Measurements from ENCODE around the gene CCDC15.
"Not testable (repeated sequence)": the region's sequence is repeated elsewhere in the genome, so short reads cannot be mapped to it uniquely, and the experiment has no call there.

CCDC15 gene

DNA sequence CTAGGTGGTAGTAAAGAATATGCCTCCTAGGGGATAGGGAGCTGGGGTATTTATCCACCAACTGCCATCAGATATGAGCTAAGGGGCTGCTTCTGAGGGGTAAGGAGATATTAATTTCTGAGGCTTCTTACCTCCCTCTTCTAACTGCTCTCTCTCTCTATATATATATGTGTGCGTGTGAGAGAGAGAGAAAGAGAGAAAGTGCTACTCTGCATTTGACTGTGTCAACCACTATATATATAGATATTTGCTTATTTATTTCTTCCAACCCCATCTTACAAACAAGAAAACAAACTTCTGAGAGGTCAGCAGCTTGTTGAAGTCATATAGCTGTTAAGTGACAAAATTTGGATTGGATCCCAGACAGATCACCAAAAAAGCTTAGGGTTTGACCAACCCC, 12.3 kb upstream of the CCDC15 start:
- DNase-seq (ENCODE audit: low read depth in 2 of 2) = no peak

DNA sequence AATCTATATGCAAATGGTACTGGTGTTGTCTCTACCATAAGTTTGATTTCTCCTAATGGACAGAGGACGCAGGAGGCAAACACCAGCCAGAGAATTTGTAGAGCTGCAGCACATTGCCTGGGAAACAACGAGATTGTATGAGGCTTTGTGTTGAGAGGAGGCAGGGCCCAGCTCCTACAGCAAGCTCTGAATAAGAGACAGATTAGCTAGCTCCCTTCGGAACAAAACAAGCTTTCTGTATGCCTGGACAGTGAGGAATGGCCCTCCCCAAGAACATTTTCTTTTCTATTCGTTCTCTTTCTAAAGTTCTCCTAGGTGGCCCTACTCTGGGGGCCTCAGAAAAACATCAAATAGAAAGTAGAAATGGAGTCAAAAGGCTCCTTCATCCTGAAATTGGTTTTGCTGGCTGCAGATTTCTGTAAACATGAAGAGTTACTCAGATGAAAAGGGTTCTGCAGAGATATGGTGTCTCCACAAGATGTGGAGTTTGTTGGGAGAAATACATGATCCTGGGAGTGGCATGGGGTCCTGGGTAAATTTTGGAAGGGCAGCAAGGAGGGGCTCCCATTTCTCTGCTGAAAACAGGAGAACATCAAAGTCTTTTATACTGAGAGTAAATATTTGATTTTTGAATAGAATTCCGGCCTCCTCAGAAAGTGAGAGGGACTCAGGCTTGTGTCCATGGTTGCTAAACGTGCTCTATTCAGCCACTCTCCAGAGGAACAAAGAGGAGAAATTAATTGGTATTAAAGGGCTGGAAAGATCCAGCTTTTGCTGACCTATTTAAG, 11.3 kb upstream of the CCDC15 start:
- DNase-seq (ENCODE audit: low read depth in 2 of 2) = no peak

DNA sequence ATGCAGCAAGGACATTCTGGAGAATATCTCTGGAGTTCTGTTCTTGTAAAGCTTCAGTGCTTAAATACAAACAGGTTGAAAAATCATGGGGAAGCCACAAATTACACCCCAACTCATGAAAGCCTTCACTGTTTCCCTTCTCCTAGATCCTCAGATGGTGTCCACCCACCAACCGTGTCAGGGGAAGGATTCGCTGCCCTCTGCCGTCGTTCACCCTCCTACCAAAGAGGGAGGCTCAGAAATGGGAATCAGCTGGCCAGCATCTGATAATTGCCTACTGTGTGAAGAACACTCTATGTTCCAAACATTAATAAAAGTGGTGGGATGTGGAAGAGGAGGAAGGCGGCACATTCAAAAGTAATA, 10.8 kb upstream of the CCDC15 start:
- no peak for DNase-seq (ENCODE audit: low read depth in 2 of 2)

DNA sequence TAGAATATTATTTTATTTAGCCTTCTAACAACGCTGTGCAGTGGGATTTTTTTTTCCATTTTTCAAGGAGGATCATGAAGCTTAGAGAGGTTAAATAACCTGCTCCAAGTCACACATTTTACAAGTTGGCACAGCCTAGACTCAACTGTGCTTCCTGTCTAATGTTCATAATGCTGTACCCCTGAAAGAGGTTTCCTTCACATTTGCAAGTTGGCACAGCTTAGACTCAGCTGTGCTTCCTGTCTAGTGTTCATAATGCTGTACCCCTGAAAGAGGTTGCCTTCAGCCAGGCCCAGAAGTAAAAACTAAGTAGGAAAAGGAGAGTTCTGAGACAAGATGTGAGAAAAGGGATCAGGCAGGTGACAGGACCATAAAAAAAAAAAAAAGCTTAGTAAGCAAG, 10.3 kb upstream of the CCDC15 start:
- DNase-seq (ENCODE audit: low read depth in 2 of 2) = no peak

DNA sequence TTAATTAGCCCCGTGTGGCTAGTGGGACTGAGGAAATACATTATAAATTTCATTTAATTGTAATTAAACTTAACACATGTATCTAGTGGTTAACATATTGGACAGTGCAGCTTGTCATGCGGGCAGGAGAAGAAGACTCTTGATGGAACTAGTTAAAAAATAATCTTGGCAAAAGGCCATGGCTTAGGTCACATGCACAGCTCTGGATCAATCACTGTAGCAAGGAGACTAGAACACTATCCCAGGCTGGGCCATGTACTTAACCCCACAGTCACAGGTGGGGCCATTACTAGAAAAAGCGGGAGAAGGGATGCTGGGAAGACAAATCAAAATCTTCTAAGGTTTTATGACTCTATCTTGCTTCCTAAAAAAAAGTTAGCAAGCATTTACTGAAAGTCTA, 9.4 kb upstream of the CCDC15 start:
- DNase-seq (ENCODE audit: low read depth in 2 of 2) = no peak

DNA sequence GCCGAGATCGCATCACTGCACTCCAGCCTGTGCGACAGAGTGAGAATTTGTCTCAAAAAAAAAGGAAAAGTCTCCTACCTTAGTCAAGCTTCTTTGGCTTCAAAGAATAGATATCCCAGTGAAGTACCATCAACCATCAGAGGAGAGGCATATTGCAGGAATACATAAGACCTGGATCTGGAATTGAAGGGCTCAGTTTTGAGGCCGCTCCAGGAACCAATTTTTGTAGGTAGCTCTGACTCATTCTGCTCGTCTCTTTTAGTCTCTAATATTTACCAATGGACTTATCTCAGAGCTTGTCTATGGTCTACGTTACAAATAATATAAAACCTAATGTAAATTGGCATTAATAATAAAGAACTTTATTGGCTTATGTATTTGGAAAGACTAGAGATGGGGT, 8.2 kb upstream of the CCDC15 start:
- no peak for DNase-seq (ENCODE audit: low read depth in 2 of 2)

DNA sequence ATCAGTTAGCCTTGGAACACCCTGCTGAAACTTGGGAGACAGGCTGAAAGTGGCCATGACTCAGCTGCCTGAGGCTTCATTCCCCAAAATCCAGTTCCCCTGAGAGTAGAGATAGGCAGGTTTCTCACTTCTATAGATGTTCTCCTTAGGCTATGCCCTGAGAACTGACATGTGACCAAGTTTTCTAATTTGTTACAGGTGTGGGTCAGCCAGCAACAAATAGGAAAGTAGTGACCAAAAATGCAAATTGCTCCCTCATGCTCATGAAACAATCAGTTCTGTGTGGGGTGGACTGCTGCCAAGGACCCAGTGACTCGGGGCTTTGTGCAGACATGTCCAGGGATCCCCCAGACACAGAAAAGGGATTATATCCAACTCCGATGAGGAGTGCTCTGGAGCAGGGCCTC, 7.3 kb upstream of the CCDC15 start:
- DNase-seq (ENCODE audit: low read depth in 2 of 2) = no peak

DNA sequence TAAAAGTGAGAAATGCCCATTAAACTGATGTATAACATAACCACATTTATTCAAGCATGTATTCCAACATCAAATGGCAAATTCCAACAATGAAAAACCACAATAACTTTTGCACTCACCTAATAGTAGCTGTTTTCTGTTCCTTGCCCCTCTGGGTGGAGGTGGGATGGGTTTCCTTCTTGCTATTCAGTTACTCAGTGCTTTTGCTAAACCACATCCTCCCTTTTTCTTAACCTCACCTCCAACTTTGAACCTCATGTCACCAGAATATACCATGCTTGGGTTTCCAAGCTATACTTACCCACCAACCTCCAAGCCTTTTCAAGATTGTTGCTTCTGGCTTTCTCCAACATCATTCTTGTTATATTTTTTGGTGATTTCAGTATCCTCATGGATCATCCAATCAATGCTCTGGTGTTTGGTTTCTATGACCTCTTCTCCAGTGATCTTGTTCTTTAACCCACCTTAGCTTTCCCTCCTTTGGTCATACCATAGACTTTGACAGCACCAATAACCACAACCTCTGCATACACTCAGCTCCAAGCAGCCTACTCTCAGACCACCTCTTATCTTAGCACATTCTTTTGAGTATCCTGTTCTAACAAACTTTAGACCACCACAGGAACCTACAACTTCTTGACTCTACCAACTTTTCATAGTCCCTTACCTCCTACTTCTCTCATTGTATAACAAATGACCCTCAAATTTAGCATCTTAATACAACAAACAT, 3.2 kb upstream of the CCDC15 start:
- no peak for DNase-seq (ENCODE audit: low read depth in 2 of 2)

DNA sequence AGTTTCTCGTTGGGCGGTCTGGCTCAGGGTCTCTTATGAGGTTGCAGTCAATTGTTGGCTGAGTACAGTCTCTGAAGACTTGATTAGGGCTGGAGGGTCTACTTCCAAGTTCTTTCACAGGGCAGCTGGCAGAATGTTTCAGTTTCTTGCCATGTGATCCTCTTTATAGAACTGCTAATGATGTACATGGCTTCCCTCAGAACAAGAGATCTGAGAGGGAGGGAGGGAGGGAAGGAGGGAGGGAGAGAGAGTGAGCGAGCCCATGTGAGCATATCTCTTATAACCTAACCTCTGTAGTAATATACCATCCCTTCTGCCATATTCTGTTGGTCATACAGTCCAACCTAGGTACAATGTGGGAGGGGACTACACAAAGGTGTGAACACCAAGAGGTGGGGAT, 2.7 kb upstream of the CCDC15 start:
- DNase-seq (ENCODE audit: low read depth in 2 of 2) = no peak

DNA sequence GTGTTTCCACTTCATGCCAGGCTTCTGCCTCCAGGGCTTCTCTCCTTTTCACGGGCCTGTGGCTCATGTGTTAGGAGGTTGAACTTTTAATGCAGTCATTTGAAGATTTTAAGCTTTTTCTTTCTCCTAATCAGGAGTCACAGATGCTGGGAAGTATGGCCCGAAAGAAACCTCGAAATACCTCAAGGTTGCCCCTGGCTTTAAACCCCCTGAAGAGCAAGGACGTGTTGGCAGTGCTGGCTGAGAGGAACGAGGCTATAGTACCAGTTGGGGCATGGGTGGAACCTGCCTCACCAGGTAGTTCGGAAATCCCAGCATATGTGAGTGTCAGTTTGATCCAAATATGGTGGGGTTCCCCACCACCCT, 571 bp downstream of the CCDC15 start:
- DNase-seq (ENCODE audit: low read depth in 2 of 2) = no peak

DNA sequence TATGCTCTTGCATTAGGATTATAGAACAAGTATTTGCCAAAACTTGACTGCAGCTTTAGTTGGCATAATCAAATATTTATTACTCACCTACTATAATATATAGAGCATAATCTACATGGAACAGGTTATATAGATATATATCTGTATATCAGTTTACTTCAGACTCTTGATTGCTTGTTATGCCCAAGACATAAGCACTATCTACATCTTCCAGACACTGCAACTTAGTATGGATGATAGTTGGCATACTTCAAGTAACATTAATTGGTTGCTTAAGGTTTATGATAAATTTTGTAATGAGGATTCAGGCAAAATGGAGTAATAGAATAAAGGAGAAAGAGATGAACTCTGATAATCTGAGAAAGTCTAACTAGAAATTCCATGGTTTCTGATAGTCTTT, 1.0 kb downstream of the CCDC15 start:
- DNase-seq (ENCODE audit: low read depth in 2 of 2) = no peak

DNA sequence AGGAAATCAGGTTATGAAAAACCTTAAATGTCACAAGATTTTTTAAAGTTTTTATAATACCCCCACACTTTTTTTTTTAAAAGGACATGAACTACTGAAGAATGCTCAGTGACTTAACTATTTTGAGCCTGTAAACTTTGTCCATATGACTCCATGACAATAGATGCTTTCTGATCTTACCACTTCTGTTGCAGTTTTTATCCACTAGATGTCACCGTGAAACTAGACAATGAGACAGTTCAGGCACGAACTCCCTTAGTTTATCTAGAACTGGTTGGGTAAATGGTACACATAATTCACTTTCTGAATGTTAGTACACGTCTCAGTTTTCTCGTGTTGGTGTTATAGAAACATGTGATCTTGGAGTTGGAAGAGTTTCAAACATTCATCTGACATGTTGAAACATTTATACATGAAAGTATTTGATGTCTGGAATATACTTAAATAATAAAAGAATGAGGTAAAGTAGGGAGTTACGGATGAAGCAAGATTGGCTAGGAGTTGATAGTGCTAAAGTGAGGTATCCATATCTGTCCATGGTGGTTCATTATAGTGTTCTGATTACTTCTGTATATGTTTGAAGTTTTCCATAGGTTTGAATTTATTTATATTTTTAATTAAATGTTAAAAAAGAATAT, 8.1 kb downstream of the CCDC15 start:
- DNase-seq (ENCODE audit: low read depth in 2 of 2) = no peak

DNA sequence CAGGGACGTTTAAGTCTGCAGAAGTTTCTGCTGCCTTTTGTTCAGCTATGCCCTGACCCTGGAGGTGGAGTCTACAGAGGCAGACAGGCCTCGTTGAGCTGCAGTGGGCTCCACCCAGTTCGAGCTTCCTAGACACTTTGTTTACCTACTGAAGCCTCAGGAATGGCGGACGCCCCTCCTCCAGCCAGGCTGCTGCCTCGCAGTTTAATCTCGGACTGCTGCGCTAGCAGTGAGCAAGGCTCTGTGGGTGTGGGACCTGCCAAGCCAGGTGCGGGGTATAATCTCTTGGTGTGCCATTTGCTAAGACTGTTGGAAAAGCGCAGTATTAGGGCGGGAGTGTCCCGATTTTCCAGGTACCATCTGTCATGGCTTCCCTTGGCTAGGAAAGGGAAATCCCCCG, 14.2 kb downstream of the CCDC15 start:
- DNase-seq (ENCODE audit: low read depth in 2 of 2) = not testable (repeated sequence)

DNA sequence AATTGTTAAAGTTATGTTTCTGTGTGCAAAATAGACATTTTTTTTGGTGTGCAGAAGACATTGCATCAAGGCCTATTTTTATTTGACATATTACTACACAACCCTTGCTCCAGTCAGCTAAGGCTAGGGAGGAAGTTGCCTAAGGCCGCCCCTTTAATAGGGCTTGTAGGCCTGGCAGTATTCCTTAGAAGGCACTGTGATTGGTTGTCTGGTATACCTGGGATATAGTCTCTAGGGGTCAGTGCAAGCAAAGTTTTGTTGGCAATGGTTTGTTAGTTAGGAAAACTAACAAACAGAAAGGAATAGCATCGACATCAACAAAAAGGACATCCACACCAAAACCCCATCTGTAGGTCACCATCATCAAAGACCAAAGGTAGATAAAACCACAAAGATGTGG, 16.9 kb downstream of the CCDC15 start:
- DNase-seq (ENCODE audit: low read depth in 2 of 2) = no peak

DNA sequence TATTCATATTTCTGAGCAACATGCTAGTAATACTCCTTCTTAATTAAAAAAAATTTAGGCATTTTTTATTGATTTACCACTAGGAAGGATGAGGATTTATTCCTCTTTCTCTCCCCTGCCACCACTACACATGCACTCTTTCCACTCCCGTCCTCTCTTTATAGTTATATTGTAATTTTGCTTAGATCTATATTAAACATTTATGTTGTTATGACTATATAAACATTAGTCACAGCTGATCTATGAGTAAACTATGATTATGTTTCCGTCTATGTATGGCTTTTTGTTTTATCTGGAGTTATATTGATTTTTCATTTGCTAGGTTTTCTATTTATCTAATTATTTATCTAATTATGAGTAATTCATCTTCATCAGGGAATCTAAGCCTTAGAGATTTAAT, 17.8 kb downstream of the CCDC15 start:
- no peak for DNase-seq (ENCODE audit: low read depth in 2 of 2)

DNA sequence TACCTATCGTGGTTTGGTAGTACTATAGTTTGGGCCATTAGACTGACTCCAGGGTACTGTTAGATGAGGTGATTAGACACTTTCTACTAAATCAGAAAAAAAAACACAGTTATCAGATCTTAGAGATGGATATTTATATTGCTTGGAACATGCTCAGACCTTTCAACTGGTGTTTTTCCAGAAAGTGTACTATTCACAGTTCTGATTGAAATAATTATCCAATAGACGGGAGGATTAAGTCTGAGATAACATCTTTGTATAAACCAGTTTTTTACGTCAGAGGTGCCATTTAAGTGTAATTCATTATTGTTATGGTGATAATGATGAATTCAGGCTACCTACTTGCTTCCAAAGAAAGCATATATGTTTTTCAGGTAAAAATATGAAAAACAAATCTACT, 22.5 kb downstream of the CCDC15 start:
- no peak for DNase-seq (ENCODE audit: low read depth in 2 of 2)

DNA sequence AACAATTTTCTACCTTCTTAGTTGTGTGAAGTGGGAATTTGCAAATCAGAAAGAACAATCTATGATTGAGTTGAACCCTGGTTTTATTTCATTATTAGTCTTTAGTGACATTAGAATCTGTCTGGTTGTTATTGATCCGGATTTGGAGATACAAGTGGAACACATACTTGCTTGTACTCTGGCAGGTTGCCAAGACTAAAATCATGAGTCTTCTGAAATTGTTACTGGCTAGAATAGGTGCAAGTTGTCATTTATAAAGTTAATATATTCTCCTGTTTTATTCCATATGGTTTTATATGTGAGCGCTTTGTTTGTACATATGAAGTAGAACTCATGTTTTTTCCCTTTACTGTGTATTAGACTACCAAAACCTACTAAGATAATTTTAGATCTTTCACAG, 23.0 kb downstream of the CCDC15 start:
- no peak for DNase-seq (ENCODE audit: low read depth in 2 of 2)

DNA sequence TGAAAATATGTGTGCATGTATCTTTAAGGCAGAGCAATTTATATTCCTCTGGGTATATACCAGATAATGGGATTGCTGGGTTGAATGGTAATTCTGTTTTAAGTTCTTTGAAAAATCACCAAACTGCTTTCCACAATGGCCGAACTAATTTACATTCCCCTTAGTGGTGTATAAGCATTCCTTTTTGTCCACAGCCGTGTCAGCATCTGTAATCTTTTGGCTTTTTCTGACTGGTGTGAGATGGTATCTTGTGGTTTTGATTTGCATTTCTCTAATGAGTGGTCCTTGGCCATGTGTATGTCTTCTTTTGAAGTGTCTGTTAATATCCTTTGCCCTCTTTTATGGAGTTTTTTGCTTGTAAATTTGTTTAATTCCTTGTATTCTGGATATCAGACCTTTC, 24.3 kb downstream of the CCDC15 start:
- no peak for DNase-seq (ENCODE audit: low read depth in 2 of 2)

DNA sequence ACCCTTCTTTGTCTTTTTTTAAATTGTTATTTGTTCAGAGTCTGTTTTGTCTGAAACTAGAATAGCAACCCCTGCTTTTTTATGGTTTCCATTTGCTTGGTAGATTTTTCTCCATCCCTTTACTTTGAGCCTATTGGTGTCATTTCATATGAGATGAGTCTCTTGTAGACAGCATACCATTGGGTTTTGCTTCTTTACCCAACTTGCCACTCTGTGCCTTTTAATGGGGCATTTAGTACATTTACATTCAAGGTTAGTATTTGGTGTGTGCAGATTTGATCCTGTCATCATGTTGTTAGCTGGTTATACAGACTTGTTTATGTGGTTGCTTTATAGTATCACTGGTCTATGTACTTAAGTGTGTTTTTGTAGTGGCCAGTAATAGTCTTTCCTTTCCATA, 28.0 kb downstream of the CCDC15 start:
- DNase-seq (ENCODE audit: low read depth in 2 of 2) = no peak

DNA sequence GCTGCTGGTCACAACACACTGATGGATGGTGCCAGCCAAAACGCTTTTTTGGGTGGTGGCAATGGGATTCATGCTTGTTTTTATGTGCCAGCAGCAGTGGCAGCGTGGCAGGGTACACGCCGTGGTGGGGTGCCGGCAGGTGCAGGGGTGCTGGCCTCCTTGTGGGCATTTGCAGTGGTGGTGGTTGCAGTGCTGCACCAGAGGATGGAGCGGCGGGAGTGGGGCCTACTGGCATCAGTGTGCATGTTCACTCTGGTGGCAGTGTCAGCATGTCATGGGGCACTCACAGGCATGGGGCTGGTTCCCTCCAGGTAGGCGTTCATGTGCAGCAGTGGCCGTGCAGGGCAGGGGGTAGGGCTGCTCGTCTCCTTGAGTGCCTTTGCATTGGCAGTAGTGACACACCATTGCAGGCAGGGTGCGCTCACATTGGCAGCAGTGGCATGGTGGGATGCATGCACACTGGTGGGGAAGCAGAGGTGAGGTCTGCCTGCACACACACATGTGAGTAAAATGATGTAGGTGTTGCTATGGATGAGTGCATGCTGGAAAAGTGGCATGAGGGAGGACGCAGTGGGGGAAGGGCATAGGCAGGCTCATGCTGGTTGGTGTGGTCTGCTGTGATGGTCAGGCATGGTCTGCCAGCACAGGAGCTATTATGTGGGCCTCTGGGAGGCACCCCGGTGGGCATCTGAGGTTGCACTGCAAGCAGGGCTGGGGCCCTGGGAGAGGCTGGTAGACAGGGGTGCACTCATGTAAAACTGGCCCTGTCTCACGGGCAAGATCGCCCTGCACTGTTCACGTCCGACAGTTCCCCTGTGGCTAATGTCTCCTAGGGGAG, 29.9 kb downstream of the CCDC15 start:
- no peak for DNase-seq (ENCODE audit: low read depth in 2 of 2)

DNA sequence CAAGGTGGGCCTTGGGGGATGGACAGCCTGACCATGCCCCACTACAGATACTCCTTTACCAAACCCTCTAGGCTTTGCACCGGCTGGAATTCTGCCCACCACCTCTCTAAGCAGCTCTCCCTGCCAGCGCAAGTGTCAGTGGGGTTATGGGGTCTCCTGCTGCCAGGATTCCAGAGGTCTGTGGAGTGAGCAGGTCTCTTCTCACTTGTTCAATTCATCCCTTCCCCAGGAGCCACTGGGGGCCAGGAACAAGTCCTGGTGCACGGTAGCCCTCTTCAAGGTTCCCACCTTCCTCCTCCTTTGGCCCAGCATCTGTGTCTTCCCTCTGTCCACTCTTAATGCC, 30.5 kb downstream of the CCDC15 start:
- no peak for DNase-seq (ENCODE audit: low read depth in 2 of 2)

DNA sequence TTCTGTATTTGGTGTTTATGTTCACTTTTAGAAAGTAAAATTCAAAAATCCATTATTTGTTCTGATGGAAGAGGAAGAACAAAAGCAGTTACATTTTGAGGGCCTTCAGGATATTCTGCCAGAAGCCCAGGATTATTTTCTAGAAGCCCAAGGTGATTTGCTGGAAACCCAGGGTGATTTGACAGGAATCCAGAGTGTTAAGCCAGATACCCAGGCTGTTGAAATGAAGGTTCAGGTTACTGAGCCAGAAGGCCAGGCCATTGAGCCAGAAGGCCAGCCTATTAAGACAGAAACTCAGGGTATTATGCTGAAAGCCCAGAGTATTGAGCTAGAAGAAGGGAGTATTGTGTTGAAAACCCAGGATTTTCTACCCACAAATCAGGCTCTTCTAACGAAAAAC, 33.1 kb downstream of the CCDC15 start:
- DNase-seq (ENCODE audit: low read depth in 2 of 2) = no peak

DNA sequence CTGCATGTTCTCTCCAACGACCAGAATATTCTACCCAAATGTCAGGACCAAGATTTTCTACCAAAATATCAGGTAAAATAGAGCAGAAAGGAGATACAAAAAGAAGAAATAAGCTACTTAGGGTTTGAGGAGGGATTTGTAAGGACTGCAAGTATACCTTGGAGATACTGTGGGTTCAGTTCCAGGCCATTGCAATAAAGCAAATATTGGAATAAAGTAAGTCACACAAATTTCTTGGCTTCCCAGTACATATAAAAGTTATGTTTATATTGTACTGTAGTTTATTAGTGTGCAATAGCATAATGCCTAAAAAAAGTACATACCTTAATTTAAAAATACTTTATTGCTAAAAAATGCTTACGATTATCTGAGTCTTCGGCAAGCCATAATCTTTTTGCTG, 34.1 kb downstream of the CCDC15 start:
- DNase-seq (ENCODE audit: low read depth in 2 of 2) = no peak

All from stimulated activated CD8-positive, alpha-beta memory T cell treated with anti-CD3 and anti-CD28 coated beads, Interleukin-15, amount 100 ng/mL, for 4 hours (primary cell).